Liver (tissue), 9 donors: ENCODE results near the gene STAT5A. TPM values are rescaled to one million over a fixed set of nuclear protein-coding genes. Genes with fewer than 3 reads are reported as not detected.

Source experiments
- DNase-seq: peaks from one replicate; pipeline ENCODE4 v3.0.0-alpha.2; 2017; ENCODE audit warnings: low spot score
- H3K27ac ChIP-seq, 2 donors: one replicate each; pipeline ENCODE4 v1.7.0; 2013; ENCODE audit warnings: inconsistent platforms in 2 of 2, low read length in 2 of 2, control low read depth in 1 of 2, low read depth in 1 of 2, mild to moderate bottlenecking in 1 of 2
- H3K27me3 ChIP-seq, 4 donors: one replicate each; pipeline versions ENCODE4 v1.6.1 to v1.7.0; 2013; ENCODE audit warnings: low read length in 3 of 4, inconsistent platforms in 1 of 4, mild to moderate bottlenecking in 1 of 4, moderate library complexity in 1 of 4; ENCODE audit not compliant: control insufficient read depth in 4 of 4, insufficient read depth in 4 of 4
- H3K36me3 ChIP-seq, 4 donors: one replicate each; pipeline versions ENCODE4 v1.6.1 to v1.7.0; 2013; ENCODE audit warnings: low read length in 3 of 4, mild to moderate bottlenecking in 3 of 4, low read depth in 1 of 4, moderate library complexity in 1 of 4; ENCODE audit not compliant: control insufficient read depth in 4 of 4, insufficient read depth in 3 of 4
- H3K4me1 ChIP-seq, 4 donors: one replicate each; pipeline versions ENCODE4 v1.6.1 to v1.7.0; 2013; ENCODE audit warnings: low read length in 3 of 4, mild to moderate bottlenecking in 3 of 4, moderate library complexity in 1 of 4; ENCODE audit not compliant: control insufficient read depth in 4 of 4, insufficient read depth in 4 of 4
- H3K4me3 ChIP-seq, 3 donors: one replicate each; pipeline versions ENCODE4 v1.6.1 to v1.7.0; 2013; ENCODE audit warnings: low read length in 3 of 3, control low read depth in 1 of 3, low read depth in 1 of 3, mild to moderate bottlenecking in 1 of 3
- H3K9ac ChIP-seq, 2 donors: one replicate each; pipeline ENCODE4 v1.7.0; 2013; ENCODE audit warnings: low read length in 2 of 2, mild to moderate bottlenecking in 2 of 2, moderate library complexity in 2 of 2, control low read depth in 1 of 2, low read depth in 1 of 2
- H3K9me3 ChIP-seq, 4 donors: one replicate each; pipeline versions ENCODE4 v1.6.1 to v1.7.0; 2013; ENCODE audit warnings: low read length in 3 of 4; ENCODE audit not compliant: control insufficient read depth in 4 of 4
- EGR1 ChIP-seq, 2 donors: IDR thresholded peaks; 2 replicates each; pipeline ENCODE4 v1.6.1; 2016 to 2018; ENCODE audit warnings: antibody characterized with exemption in 2 of 2, low read depth in 2 of 2
- FOXA1 ChIP-seq: IDR thresholded peaks from 2 replicates; pipeline ENCODE4 v1.6.1; 2016; ENCODE audit warnings: antibody characterized with exemption
- FOXA2 ChIP-seq: IDR thresholded peaks from 2 replicates; pipeline ENCODE4 v1.6.1; 2016; ENCODE audit warnings: antibody characterized with exemption
- GABPA ChIP-seq, 2 donors: IDR thresholded peaks in 1 of 2; conservative IDR thresholded peaks in 1 of 2; 2 replicates each; pipeline ENCODE4 v1.6.1; 2016; ENCODE audit warnings: antibody characterized with exemption in 2 of 2, mild to moderate bottlenecking in 1 of 2, moderate library complexity in 1 of 2
- HNF4A ChIP-seq, 2 donors: conservative IDR thresholded peaks; 2 replicates each; pipeline ENCODE4 v1.6.1; 2016; ENCODE audit warnings: antibody characterized with exemption in 2 of 2, mild to moderate bottlenecking in 2 of 2
- HNF4G ChIP-seq: IDR thresholded peaks from 2 replicates; pipeline ENCODE4 v1.6.1; 2016; ENCODE audit warnings: antibody characterized with exemption
- JUND ChIP-seq, 2 donors: IDR thresholded peaks; 2 replicates each; pipeline ENCODE4 v1.6.1; 2016; ENCODE audit warnings: antibody characterized with exemption in 2 of 2
- NR2F2 ChIP-seq: IDR thresholded peaks from 2 replicates; pipeline ENCODE4 v1.6.1; 2016; ENCODE audit warnings: antibody characterized with exemption
- RAD21 ChIP-seq, 2 donors: IDR thresholded peaks; 2 replicates each; pipeline ENCODE4 v1.6.1; 2016; ENCODE audit warnings: antibody characterized with exemption in 2 of 2, mild to moderate bottlenecking in 2 of 2
- RXRA ChIP-seq, 2 donors: IDR thresholded peaks; 2 replicates each; pipeline ENCODE4 v1.6.1; 2017 to 2018; ENCODE audit warnings: antibody characterized with exemption in 2 of 2, mild to moderate bottlenecking in 1 of 2
- SP1 ChIP-seq: IDR thresholded peaks from 2 replicates; pipeline ENCODE4 v1.6.1; 2018; ENCODE audit warnings: antibody characterized with exemption, mild to moderate bottlenecking
- TAF1 ChIP-seq: conservative IDR thresholded peaks from 2 replicates; pipeline ENCODE4 v1.6.1; 2016; ENCODE audit warnings: antibody characterized with exemption, mild to moderate bottlenecking
- YY1 ChIP-seq: IDR thresholded peaks from 2 replicates; pipeline ENCODE4 v1.6.1; 2016; ENCODE audit warnings: antibody characterized with exemption, mild to moderate bottlenecking
- WGBS: extraction: QIAGEN DNeasy Blood & Tissue Kit; methylation state at CpG from one replicate; pipeline ENCODE4 v1.1.7; 2013; 5-methylcytosine and 5-hydroxymethylcytosine counted together
- polyA plus RNA-seq, 2 donors: library from polyadenylated mRNA; stranded (reverse) in 1 of 2; unstranded in 1 of 2; fragments of 200-250 nt in 1 of 2; fragments of >200 nt in 1 of 2; fragmentation: Nextera tagmentation in 1 of 2; extraction: Ambion mirVana in 1 of 2; gene quantifications; one replicate each; pipeline versions ENCODE4 v1.2.1 to v1.2.3, GENCODE V29; 2013 to 2015
- total RNA-seq, 2 donors: library from RNA; depleted of rRNA; stranded (reverse); fragments of >200 nt; gene quantifications; one replicate each; pipeline ENCODE4 v1.2.3, GENCODE V29; 2014
- TF ChIP-seq, protein P1 (sequence below): IDR thresholded peaks from 2 replicates; pipeline ENCODE4 v1.6.1; 2016; ENCODE audit warnings: antibody characterized with exemption
- TF ChIP-seq, protein P2 (sequence below): IDR thresholded peaks from 2 replicates; pipeline ENCODE4 v1.6.1; 2016; ENCODE audit warnings: antibody characterized with exemption
- TF ChIP-seq, protein P3 (sequence below): IDR thresholded peaks from 2 replicates; pipeline ENCODE4 v1.6.1; 2016; ENCODE audit warnings: antibody characterized with exemption, mild to moderate bottlenecking
- TF ChIP-seq, protein P4 (sequence below): IDR thresholded peaks from 2 replicates; pipeline ENCODE4 v1.6.1; 2016; ENCODE audit warnings: antibody characterized with exemption
- TF ChIP-seq, protein P5 (sequence below): fragments of 150-350 bp; IDR thresholded peaks from 2 replicates; pipeline ENCODE4 v1.5.1; 2017; ENCODE audit warnings: improper control_type of control experiment, low read depth, low read length; ENCODE audit not compliant: missing input control
- donor health status: healthy.
- donor health status: healthy.
- donor health status: healthy.
- donor health status: healthy.
- donor health status: healthy.

STAT5A gene
- total and polyA plus RNA-seq, 4 donors: 1.7 to 37.7 (median 8.9) TPM

DNA sequence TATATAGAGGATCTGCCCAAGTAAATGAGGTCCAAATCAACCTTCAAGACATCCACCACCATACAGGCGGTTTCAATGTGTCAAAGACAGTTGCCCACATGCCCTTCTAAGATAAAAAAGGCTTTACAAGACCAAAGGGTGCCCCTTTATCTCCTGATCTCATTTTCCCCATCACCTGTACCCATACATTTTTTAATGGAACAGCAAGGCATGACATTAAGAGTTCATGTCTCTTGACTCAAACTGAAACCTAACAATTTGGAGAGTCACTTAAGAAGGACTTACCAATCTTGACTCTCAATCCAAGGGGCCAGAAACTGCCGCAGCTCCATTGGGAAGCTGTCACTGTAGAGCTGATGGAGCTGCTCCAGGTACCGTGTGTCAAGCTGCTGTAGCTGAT lies 59.8 kb downstream of the STAT5A start:
- 97% methylated on average over 3 of the region's 3 CpGs for WGBS
- peaks cover 10 to 34% (median 22%) of the 10 kb centered on the region in 4 donors for H3K4me1 ChIP-seq
- H3K27me3 ChIP-seq: no peaks in the 10 kb centered on the region
- H3K4me3 ChIP-seq: no peak overlapping the region
- DNase-seq: no peak
- peaks cover 7 to 35% (median 26%) of the 10 kb centered on the region in 4 donors for H3K36me3 ChIP-seq
- no peaks in the 10 kb centered on the region for H3K9me3 ChIP-seq
- H3K9ac ChIP-seq: no peak overlapping the region
- TF ChIP-seq, protein P1, sequence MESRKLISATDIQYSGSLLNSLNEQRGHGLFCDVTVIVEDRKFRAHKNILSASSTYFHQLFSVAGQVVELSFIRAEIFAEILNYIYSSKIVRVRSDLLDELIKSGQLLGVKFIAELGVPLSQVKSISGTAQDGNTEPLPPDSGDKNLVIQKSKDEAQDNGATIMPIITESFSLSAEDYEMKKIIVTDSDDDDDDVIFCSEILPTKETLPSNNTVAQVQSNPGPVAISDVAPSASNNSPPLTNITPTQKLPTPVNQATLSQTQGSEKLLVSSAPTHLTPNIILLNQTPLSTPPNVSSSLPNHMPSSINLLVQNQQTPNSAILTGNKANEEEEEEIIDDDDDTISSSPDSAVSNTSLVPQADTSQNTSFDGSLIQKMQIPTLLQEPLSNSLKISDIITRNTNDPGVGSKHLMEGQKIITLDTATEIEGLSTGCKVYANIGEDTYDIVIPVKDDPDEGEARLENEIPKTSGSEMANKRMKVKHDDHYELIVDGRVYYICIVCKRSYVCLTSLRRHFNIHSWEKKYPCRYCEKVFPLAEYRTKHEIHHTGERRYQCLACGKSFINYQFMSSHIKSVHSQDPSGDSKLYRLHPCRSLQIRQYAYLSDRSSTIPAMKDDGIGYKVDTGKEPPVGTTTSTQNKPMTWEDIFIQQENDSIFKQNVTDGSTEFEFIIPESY: no peak
- TF ChIP-seq HNF4A (conservative IDR thresholded peaks at IDR 0.05) (no peak), FOXA1 (no peak), GABPA (IDR thresholded peaks at IDR 0.05 in 1 of 2, conservative IDR thresholded peaks at IDR 0.05 in 1 of 2) (no peak)
- no peak overlapping the region for H3K27ac ChIP-seq

DNA sequence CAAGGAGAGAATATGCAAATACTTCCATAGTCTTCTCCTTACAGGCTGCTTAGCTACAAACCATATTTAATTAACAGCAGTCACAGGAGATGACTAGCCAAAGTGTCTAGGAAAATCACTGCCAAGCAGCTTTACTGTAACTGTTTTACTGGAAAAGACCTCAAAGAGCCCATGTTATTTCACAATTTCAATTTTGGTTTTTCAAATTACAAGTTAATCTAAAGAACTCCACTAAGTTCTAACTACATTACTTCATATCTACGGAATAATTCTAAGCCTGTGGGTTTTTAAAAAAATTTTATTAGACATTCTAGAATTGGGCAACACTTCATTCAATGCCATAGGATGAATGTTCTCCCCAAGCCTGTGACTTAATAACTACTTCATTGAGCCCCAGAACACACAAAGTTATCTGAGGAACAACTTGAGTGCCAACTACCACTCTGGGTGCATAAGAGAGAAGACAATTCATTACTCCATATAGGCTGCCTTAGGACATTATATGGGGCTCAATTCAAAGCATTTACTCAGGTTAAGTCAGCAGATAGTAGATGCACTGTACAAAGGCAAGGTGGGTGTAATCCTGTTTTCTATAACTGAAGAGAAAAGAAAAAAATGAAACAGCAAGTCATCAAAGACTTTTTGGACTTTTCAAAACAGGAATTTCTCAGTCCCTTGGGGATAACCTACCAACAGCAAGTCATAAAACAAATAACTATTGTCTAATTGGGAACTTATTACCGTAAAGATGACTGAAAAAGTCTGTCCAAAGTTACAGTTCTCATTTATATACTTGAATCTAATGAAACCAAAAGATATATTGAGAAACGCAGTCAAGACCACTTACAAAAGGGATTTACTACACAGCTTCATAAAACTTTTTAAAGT lies 66.9 kb downstream of the STAT5A start:
- TF ChIP-seq GABPA (IDR thresholded peaks at IDR 0.05 in 1 of 2, conservative IDR thresholded peaks at IDR 0.05 in 1 of 2) (no peak), HNF4G (no peak), NR2F2 (no peak), HNF4A (conservative IDR thresholded peaks at IDR 0.05) (no peak), JUND (IDR thresholded peaks at IDR 0.05) (no peak), EGR1 (IDR thresholded peaks at IDR 0.05; ENCODE audit: low read depth in 2 of 2) (no peak), RAD21 (IDR thresholded peaks at IDR 0.05) (no peak), SP1 (no peak), YY1 (no peak), FOXA2 (no peak), TAF1 (no peak), RXRA (IDR thresholded peaks at IDR 0.05) (no peak), FOXA1 (no peak)
- TF ChIP-seq, protein P2, sequence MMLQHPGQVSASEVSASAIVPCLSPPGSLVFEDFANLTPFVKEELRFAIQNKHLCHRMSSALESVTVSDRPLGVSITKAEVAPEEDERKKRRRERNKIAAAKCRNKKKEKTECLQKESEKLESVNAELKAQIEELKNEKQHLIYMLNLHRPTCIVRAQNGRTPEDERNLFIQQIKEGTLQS: no peak
- TF ChIP-seq, protein P3, sequence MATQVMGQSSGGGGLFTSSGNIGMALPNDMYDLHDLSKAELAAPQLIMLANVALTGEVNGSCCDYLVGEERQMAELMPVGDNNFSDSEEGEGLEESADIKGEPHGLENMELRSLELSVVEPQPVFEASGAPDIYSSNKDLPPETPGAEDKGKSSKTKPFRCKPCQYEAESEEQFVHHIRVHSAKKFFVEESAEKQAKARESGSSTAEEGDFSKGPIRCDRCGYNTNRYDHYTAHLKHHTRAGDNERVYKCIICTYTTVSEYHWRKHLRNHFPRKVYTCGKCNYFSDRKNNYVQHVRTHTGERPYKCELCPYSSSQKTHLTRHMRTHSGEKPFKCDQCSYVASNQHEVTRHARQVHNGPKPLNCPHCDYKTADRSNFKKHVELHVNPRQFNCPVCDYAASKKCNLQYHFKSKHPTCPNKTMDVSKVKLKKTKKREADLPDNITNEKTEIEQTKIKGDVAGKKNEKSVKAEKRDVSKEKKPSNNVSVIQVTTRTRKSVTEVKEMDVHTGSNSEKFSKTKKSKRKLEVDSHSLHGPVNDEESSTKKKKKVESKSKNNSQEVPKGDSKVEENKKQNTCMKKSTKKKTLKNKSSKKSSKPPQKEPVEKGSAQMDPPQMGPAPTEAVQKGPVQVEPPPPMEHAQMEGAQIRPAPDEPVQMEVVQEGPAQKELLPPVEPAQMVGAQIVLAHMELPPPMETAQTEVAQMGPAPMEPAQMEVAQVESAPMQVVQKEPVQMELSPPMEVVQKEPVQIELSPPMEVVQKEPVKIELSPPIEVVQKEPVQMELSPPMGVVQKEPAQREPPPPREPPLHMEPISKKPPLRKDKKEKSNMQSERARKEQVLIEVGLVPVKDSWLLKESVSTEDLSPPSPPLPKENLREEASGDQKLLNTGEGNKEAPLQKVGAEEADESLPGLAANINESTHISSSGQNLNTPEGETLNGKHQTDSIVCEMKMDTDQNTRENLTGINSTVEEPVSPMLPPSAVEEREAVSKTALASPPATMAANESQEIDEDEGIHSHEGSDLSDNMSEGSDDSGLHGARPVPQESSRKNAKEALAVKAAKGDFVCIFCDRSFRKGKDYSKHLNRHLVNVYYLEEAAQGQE: no peak
- TF ChIP-seq, protein P4, sequence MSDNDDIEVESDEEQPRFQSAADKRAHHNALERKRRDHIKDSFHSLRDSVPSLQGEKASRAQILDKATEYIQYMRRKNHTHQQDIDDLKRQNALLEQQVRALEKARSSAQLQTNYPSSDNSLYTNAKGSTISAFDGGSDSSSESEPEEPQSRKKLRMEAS: no peak
- TF ChIP-seq, protein P1: no peak
- TF ChIP-seq, protein P5, sequence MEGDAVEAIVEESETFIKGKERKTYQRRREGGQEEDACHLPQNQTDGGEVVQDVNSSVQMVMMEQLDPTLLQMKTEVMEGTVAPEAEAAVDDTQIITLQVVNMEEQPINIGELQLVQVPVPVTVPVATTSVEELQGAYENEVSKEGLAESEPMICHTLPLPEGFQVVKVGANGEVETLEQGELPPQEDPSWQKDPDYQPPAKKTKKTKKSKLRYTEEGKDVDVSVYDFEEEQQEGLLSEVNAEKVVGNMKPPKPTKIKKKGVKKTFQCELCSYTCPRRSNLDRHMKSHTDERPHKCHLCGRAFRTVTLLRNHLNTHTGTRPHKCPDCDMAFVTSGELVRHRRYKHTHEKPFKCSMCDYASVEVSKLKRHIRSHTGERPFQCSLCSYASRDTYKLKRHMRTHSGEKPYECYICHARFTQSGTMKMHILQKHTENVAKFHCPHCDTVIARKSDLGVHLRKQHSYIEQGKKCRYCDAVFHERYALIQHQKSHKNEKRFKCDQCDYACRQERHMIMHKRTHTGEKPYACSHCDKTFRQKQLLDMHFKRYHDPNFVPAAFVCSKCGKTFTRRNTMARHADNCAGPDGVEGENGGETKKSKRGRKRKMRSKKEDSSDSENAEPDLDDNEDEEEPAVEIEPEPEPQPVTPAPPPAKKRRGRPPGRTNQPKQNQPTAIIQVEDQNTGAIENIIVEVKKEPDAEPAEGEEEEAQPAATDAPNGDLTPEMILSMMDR: no peak
- Histone ChIP-seq H3K4me3 (no peak overlapping the region), H3K27ac (no peak overlapping the region), H3K9me3 (no peaks in the 10 kb centered on the region), H3K36me3 (peaks cover 0 to 1% (median 0%) of the 10 kb centered on the region in 4 donors), H3K9ac (no peak overlapping the region), H3K27me3 (no peaks in the 10 kb centered on the region), H3K4me1 (peaks cover 4 to 14% (median 8%) of the 10 kb centered on the region in 4 donors)
- no peak for DNase-seq
- WGBS: 86% methylated on average over 3 of the region's 3 CpGs
